KOPT-K1 (cell line): ENCODE results near the gene SGTB.
A peak's percentile ranks its signal among the peaks of the same experiment; 100 is the strongest.
"Not testable (repeated sequence)": the region's sequence is repeated elsewhere in the genome, so short reads cannot be mapped to it uniquely, and the experiment has no call there.

Experiments
- H3K27ac ChIP-seq: fragments of 200-600 bp; sonication (generic); 2 replicates; pipeline ENCODE4 v1.5.1; 2016; ENCODE audit warnings: antibody characterized with exemption, mild to moderate bottlenecking, low read depth, low read length; ENCODE audit not compliant: poor library complexity, severe bottlenecking
- H3K36me3 ChIP-seq: fragments of 200-600 bp; sonication (generic); 2 replicates; pipeline ENCODE4 v1.5.1; 2017; ENCODE audit warnings: antibody characterized with exemption, mild to moderate bottlenecking, low read length, moderate library complexity; ENCODE audit not compliant: insufficient read depth
- H3K9me3 ChIP-seq: fragments of 200-600 bp; sonication (generic); 2 replicates; pipeline ENCODE4 v1.5.1; 2017; ENCODE audit warnings: antibody characterized with exemption, low read length, mild to moderate bottlenecking; ENCODE audit not compliant: insufficient read depth, poor library complexity, severe bottlenecking

The SGTB gene

GRCh38 chr5:65749221-65749844, 27.4 kb upstream of the SGTB start:
- Histone ChIP-seq H3K36me3 (no peaks in the 10 kb centered on the region), H3K9me3 (peaks cover 7% of the 10 kb centered on the region), H3K27ac (no peak overlapping the region)

DNA sequence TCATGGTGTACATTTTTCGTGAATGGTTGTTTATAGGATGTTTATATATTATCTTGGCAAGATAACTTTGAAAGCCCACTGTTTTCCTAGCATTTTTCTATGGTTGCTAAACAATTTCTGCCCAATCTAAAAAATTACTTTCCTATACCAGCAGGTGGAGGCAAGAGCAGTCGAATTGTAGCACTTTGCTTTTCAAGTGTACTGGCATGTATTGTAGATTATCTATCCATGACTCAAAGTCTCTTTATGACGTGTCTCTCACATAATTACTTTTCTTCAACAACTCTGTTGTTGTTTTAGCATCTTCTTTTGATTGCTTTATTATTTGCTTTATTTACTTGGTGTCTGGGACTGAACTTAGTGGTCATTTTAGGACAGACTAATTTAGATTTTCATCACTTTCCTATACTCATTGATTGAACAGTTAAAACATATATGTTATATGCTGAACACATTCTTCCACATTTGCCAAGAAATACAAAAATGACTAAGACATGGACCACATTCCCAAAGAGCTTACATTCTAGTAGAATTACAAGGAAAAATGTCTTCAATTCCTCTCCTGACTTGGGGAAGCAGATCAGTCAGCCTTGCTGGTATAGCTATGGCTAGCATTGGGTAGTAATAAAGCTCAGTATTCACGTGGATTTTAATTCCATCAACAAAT, 20.8 kb upstream of the SGTB start:
- Histone ChIP-seq H3K36me3 (no peaks in the 10 kb centered on the region), H3K9me3 (no peaks in the 10 kb centered on the region), H3K27ac (no peak overlapping the region)

DNA sequence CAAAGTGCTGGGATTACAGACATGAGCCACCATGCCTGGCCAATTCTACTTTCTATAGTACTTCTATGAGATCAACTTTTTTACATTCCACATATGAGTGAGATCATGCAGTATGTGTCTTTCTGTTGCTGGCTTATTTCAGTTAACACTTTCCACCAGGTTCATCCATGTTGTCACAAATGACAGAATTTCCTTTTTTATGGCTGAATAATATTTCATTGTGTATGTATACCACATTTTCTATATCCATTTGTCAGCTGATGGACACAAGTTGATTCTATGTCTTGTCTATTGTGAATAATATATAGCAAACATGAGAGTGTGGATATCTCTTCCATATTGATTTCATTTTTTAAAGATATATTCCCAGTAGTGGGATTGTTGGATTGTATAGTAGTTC, 17.3 kb upstream of the SGTB start:
- H3K9me3 ChIP-seq = no peaks in the 10 kb centered on the region
- H3K27ac ChIP-seq = no peak overlapping the region
- H3K36me3 ChIP-seq = no peaks in the 10 kb centered on the region

DNA sequence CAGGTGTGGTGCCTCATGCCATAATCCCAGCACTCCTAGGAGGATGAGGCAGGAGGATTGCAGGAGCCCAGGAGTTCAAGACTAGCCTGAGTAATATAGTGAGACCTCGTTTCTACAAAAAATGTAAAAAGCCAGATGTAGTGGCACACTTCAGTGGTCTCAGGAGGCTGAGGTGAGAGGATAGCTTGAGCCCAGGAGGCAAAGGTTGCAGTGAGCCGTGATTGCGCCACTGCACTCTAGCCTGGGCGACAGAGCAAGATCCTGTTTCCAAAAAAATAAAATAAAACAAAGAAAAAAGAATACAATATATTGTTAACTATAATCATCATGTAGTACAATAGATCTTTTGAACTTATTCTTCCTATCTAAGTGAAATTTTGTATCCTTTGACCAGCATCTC, 16.4 kb upstream of the SGTB start:
- Histone ChIP-seq H3K36me3 (no peaks in the 10 kb centered on the region), H3K27ac (no peak overlapping the region)

DNA sequence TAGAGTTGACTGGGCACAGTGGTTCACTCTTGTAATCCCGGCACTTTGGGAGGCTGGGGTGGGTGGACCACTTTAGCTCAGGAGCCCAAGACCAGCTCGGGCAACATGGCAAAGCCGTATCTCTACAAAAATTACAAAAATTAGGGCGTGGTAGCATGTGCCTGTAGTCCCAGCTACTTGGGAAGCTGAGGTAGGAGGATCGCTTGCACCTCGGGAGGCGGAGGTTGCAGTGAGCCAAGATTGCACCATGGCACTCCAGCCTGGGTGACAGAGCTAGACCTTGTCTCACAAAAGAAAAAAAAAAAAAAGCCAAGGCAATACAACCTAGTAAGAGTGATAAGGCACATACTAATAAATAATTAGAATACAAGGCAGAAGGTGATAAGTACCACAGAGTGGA, 15.9 kb upstream of the SGTB start:
- H3K36me3 ChIP-seq = no peaks in the 10 kb centered on the region
- H3K27ac ChIP-seq = no peak overlapping the region
- no peaks in the 10 kb centered on the region for H3K9me3 ChIP-seq

More for the DNA sequence above, 16.4 kb upstream of the SGTB start:
- no peaks in the 10 kb centered on the region for H3K9me3 ChIP-seq

DNA sequence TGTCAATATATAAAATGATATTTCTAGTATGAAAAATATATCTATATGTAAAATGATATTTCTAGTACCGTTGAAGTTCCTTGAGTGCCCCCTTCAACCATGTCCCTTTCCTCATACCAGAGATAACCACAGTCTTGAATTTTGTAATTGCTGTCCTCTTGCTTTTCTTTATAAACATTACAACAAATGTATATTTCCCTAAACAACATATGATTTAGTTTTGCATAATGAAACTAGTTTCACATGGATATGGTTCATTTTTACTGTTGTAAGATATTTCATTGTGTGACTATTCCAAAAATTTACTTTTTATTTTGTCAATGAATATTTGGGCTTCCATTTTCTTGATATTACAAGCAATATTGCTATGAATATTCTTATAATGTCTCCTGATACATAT, 14.1 kb upstream of the SGTB start:
- Histone ChIP-seq H3K27ac (no peak overlapping the region), H3K36me3 (no peaks in the 10 kb centered on the region), H3K9me3 (no peaks in the 10 kb centered on the region)

DNA sequence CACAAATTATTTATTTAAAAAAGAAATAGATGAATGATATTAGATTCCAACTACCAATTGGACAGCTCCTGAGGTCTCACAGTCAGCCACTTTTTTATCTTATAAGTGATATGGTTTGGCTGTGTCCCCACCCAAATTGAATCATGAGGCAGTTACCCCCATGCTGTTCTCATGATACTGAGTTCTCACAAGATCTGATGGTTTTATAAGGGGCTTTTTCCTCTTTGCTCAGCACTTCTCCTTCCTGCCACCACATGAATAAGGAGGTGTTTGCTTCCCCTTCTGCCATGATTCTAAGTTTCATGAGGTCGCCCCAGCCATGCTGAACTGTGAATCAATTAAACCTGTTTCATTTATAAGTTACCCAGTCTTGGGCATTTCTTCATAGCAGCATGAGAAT, 13.0 kb upstream of the SGTB start:
- Histone ChIP-seq H3K27ac (no peak overlapping the region), H3K36me3 (no peaks in the 10 kb centered on the region), H3K9me3 (no peaks in the 10 kb centered on the region)

DNA sequence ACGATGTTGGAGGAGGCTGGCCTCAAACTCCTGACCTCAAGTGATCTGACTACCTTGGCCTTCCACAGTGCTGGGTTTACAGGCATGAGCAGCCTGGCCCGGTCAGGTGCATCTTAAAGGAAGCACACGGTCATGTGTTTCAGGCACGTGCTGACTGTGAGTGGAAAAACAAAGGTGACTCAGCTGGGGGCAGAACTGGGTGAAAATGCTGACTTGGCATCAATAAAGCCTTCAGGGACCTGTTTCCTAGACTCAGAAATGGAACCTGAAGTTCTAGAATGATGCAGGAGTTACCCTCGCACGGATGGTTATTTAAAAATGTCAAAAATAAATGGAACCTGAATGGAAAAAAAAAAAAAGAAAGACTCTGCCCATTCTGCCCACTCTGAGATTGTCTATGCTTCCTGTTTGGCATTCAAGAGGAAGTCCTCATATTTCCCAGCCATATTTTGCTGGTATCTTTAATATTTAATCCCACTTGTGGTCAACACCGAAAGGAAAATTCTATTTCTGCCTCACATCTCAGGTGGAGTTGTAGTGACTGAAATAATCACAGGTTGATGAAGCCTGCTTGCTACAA, 12.4 kb upstream of the SGTB start:
- not testable (repeated sequence) for H3K9me3 ChIP-seq, H3K27ac ChIP-seq, H3K36me3 ChIP-seq

DNA sequence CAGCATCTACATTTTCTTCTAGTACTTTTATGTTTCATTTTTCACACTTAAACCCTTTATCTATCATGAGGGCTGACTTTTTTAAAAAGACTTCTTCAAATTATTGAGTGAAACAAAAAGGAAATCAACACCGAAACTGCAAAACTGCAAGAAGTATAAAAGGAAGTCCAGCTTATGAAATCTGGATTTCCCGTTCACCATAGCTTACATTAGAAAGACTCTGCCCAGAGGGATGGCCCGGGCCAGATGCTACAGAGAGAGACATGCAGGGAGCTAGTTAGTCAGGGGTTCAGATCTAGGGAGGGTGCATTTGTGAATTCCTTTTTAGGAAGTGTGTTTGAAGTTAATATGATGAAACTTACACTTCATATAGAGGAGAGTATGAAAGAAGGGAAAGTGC, 10.1 kb upstream of the SGTB start:
- H3K9me3 ChIP-seq, H3K36me3 ChIP-seq, H3K27ac ChIP-seq: not testable (repeated sequence)

DNA sequence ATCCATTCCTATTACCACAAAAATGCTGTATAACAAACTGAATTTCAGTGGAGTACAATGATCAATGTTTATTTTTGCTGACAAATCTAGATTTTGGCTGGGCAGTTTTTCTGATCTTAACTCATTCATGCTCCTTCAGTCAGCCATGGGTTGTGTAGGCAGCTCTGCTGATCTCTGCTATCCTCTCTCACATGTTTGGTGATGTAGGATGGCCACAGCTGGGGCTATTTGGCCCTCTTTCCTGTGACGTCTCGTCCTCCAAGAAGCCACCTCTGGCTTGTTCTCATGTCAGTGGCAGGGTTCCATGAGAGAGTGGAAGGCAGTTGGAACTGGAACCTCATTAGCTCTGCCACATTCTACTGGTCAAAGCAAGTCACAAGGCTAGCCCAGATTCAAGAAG, 9.0 kb upstream of the SGTB start:
- Histone ChIP-seq H3K36me3 (no peaks in the 10 kb centered on the region), H3K27ac (no peak overlapping the region), H3K9me3 (no peaks in the 10 kb centered on the region)

DNA sequence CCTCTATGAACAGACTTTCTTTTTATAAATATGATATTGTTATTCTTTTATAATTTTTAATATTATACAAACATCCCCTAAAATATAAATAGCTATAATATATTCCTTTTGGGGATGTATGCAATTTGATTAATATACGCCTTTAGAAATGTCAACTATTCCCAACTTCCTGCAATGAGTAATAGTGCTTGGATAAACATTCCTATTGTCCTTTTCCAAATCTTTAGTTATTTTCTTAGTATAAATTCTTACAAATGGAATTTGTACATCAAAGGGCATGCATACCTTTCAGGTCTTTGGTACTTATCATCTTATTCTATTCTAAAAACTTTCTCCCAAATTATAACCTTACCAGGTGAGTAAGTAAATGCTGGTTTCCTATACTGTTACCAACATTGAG, 6.3 kb upstream of the SGTB start:
- Histone ChIP-seq H3K27ac (no peak overlapping the region), H3K36me3 (no peaks in the 10 kb centered on the region), H3K9me3 (no peaks in the 10 kb centered on the region)

DNA sequence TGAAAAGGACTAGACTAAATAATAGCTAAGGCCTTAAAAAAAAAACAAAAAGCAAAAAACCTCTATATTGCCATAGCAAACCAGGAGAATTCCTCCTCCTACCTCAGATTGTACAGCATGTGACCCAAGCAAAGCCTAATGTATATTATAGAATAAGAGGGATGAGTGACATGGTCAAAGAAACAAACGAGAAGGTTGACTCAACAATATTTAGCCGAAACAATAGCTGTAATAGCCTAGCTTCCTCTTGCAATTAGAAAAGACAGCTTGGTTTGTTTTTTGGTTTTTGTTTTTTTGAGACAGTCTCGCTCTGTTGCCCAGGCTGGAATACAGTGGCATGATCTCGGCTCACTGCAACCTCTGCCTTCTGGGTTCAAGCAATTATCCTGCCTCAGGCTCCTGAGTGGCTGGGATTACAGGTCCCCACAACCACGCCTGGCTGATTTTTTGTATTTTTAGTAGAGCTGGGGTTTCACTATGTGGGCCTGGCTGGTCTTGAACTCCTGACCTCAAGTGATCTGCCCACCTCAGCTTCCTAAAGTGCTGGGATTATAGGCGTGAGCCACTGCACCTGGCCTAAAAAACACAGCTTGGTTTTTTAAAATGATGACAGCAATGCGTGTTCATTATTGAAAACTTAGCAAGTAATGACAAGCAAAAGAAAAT, 5.7 kb upstream of the SGTB start:
- H3K36me3 ChIP-seq = no peaks in the 10 kb centered on the region
- no peak overlapping the region for H3K27ac ChIP-seq
- H3K9me3 ChIP-seq = no peaks in the 10 kb centered on the region

DNA sequence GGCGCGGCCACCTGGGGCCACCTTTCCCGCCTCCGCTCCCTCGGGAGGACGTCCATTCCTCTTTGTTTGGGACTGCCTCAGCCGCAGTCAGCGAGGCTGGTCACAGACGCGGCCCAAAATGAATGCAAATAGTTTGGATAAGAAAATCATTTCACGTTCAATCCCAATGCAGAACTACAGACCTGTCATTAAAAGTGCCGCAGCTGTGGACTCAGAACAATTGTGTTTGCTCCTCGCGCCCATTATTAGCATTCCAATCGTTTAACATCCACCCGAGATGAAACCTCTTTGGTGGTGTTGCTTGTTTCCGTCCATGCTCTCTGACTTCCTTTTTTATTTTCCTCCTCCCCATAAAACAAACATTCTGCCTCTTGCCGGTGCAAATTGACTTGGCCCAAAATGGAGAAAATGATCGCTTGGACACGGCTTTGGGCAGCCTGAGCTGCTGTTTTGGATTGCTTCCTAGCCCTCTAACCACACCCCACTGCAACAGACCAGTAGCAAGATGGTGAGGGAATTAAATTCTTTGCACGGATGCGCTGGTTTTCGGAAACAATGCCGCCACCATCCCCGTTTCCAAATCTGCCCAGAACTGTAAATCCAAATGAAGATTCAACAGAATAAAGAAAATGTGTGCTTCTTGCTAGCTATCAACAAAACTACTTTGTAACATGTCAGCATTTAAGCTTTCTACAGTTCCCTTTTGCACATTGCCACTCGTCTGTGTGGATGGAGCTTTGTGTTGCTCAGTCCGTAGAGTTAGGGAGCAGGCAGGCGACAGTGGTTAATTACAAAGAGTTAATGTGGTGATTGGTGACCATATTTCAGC, 880 bp upstream of the SGTB start:
- Histone ChIP-seq H3K9me3 (no peaks in the 10 kb centered on the region), H3K36me3 (peaks cover 11% of the 10 kb centered on the region; the same call in 1 of the 2 replicates), H3K27ac (peak overlapping the region; percentile 71)

GRCh38 chr5:65721050-65721719, 724 bp downstream of the SGTB start:
- H3K27ac ChIP-seq = peak overlapping the region; percentile 71
- peaks cover 22% of the 10 kb centered on the region; the same call in 1 of the 2 replicates for H3K36me3 ChIP-seq
- no peaks in the 10 kb centered on the region for H3K9me3 ChIP-seq
